H1 (cell line): ENCODE data around the gene SIK3. TPM values are rescaled to one million over a fixed set of nuclear protein-coding genes. Genes with fewer than 3 reads are reported as not detected.

ENCODE experiments used
- CTCF ChIA-PET: fragments of 300-600 bp; sonication (Branson Sonifier 250); formaldehyde crosslinking; loops from one replicate; lab custom pipeline; 2021; ENCODE audit not compliant: partially characterized antibody; lab: Charles Lee
- POLR2A ChIA-PET: fragments of 300-600 bp; sonication (Branson Sonifier 250); formaldehyde crosslinking; loops from one replicate; lab custom pipeline; 2021; ENCODE audit warnings: inconsistent platforms; ENCODE audit not compliant: partially characterized antibody; lab: Charles Lee
- DNase-seq, 2 experiments: peaks; one replicate each; pipeline versions ENCODE4 v3.0.0 to v3.0.0-alpha.2; 2010 to 2022; ENCODE audit warnings: low spot score in 2 of 2, low read depth in 1 of 2, mixed read lengths in 1 of 2
- FAIRE-seq: peaks from 2 replicates; lab custom pipeline; 2011; peaks lifted over from hg19 to GRCh38; lab: Jason Lieb, UNC
- H2AFZ ChIP-seq: 2 replicates; pipeline ENCODE4 v1.8.1; 2012; ENCODE audit warnings: low read length, inconsistent platforms
- H2AK5ac ChIP-seq: 2 replicates; pipeline ENCODE4 v1.6.1; 2013; ENCODE audit warnings: low read depth, low read length
- H2BK120ac ChIP-seq: replicated peaks from 2 replicates; pipeline ENCODE3; 2013; ENCODE audit warnings: low read depth, low read length, inconsistent platforms
- H2BK12ac ChIP-seq: 2 replicates; pipeline ENCODE4 v1.6.1; 2013; ENCODE audit warnings: low read depth, low read length
- H2BK15ac ChIP-seq: 2 replicates; pipeline ENCODE4 v1.6.1; 2013; ENCODE audit warnings: low read length
- H2BK20ac ChIP-seq: 2 replicates; pipeline ENCODE4 v1.6.1; 2013; ENCODE audit warnings: low read length
- H2BK5ac ChIP-seq: 2 replicates; pipeline ENCODE4 v1.6.1; 2013; ENCODE audit warnings: low read depth, low read length
- H3K14ac ChIP-seq: 2 replicates; pipeline ENCODE4 v1.6.1; 2013; ENCODE audit warnings: inconsistent platforms; ENCODE audit not compliant: insufficient read length
- H3K18ac ChIP-seq: 2 replicates; pipeline ENCODE4 v1.6.1; 2013; ENCODE audit warnings: low read length; ENCODE audit errors: extremely low read depth
- H3K23ac ChIP-seq: 2 replicates; pipeline ENCODE4 v1.6.1; 2013; ENCODE audit warnings: inconsistent platforms; ENCODE audit not compliant: insufficient read length
- H3K23me2 ChIP-seq: 2 replicates; pipeline ENCODE4 v1.6.1; 2013; ENCODE audit warnings: low read depth, low read length
- H3K27ac ChIP-seq: 2 replicates; pipeline ENCODE4 v1.6.1; 2011; ENCODE audit warnings: low read depth, low read length, inconsistent platforms
- H3K27me3 ChIP-seq, 4 experiments: replicated peaks in 1 of 4; 1 replicate in 1 of 4; 2 replicates in 3 of 4; pipeline versions ENCODE4 v1.6.1 to v1.8.1; 2011 to 2013; ENCODE audit warnings: low read length in 3 of 4, mild to moderate bottlenecking in 3 of 4, inconsistent platforms in 2 of 4, mixed read lengths in 2 of 4, moderate library complexity in 1 of 4; ENCODE audit not compliant: control insufficient read depth in 3 of 4, insufficient read depth in 3 of 4; ENCODE audit errors: extremely low read depth in 1 of 4
- H3K36me3 ChIP-seq, 4 experiments: 2 replicates each; pipeline versions ENCODE4 v1.6.1 to v1.8.1; 2011 to 2013; ENCODE audit warnings: mild to moderate bottlenecking in 4 of 4, low read length in 3 of 4, moderate library complexity in 2 of 4, control low read depth in 1 of 4, inconsistent platforms in 1 of 4; ENCODE audit not compliant: insufficient read depth in 4 of 4, control insufficient read depth in 2 of 4
- H3K4ac ChIP-seq: replicated peaks from 2 replicates; pipeline ENCODE3; 2013; ENCODE audit warnings: low read length, low read depth, mixed read lengths, inconsistent platforms; ENCODE audit not compliant: insufficient read length
- H3K4me1 ChIP-seq, 4 experiments: replicated peaks in 1 of 4; 1 replicate in 1 of 4; 2 replicates in 3 of 4; pipeline versions ENCODE4 v1.6.1 to v1.8.1; 2011 to 2013; ENCODE audit warnings: low read length in 3 of 4, inconsistent platforms in 2 of 4, mixed read lengths in 1 of 4; ENCODE audit not compliant: insufficient read depth in 4 of 4, control insufficient read depth in 3 of 4
- H3K4me2 ChIP-seq, 2 experiments: 2 replicates each; pipeline versions ENCODE4 v1.6.1 to v1.8.1; 2011 to 2013; ENCODE audit warnings: low read depth in 2 of 2, low read length in 2 of 2, control low read depth in 1 of 2, inconsistent platforms in 1 of 2, mild to moderate bottlenecking in 1 of 2; ENCODE audit not compliant: insufficient read depth in 1 of 2
- H3K4me3 ChIP-seq, 4 experiments: fragments of 200-600, 300-600 bp in 1 of 4; sonication (generic), shearing (Covaris generic), sonication (Bioruptor Twin) in 1 of 4; 2 replicates each; pipeline versions ENCODE4 v1.5.1 to v1.8.1; 2011 to 2016; ENCODE audit warnings: low read length in 4 of 4, low read depth in 3 of 4, control low read depth in 2 of 4, inconsistent platforms in 2 of 4, mild to moderate bottlenecking in 2 of 4, mixed read lengths in 1 of 4, moderate library complexity in 1 of 4; ENCODE audit not compliant: insufficient read depth in 2 of 4; ENCODE audit errors: extremely low read depth in 1 of 4
- H3K56ac ChIP-seq: replicated peaks from 2 replicates; pipeline ENCODE3; 2013; ENCODE audit warnings: low read depth, mild to moderate bottlenecking, mixed read lengths, low read length, inconsistent platforms; ENCODE audit not compliant: insufficient read length
- H3K79me1 ChIP-seq: 2 replicates; pipeline ENCODE4 v1.6.1; 2013; ENCODE audit warnings: low read depth, low read length, control low read depth
- H3K79me2 ChIP-seq, 2 experiments: 2 replicates each; pipeline versions ENCODE4 v1.6.1 to v1.8.1; 2012 to 2013; ENCODE audit warnings: low read length in 2 of 2, mild to moderate bottlenecking in 2 of 2, inconsistent platforms in 1 of 2; ENCODE audit not compliant: insufficient read depth in 2 of 2, control insufficient read depth in 1 of 2
- H3K9ac ChIP-seq, 4 experiments: replicated peaks in 1 of 4; 1 replicate in 1 of 4; 2 replicates in 3 of 4; pipeline versions ENCODE4 v1.6.1 to v1.8.1; 2011 to 2013; ENCODE audit warnings: low read depth in 3 of 4, low read length in 3 of 4, control low read depth in 2 of 4, mild to moderate bottlenecking in 2 of 4, moderate library complexity in 2 of 4, inconsistent platforms in 1 of 4; ENCODE audit errors: extremely low read depth in 1 of 4
- H3K9me3 ChIP-seq, 2 experiments: 2 replicates each; pipeline versions ENCODE4 v1.6.1 to v1.8.1; 2012 to 2013; ENCODE audit warnings: mild to moderate bottlenecking in 2 of 2, moderate library complexity in 2 of 2, control low read depth in 1 of 2, inconsistent platforms in 1 of 2, low read depth in 1 of 2, low read length in 1 of 2, mixed read lengths in 1 of 2; ENCODE audit not compliant: insufficient read depth in 2 of 2
- H4K20me1 ChIP-seq, 2 experiments: replicated peaks in 1 of 2; 2 replicates each; pipeline versions ENCODE3 to v1.8.1; 2011 to 2013; ENCODE audit warnings: inconsistent platforms in 2 of 2, low read length in 2 of 2, mild to moderate bottlenecking in 1 of 2; ENCODE audit not compliant: insufficient read depth in 2 of 2, control insufficient read depth in 1 of 2
- H4K5ac ChIP-seq: 2 replicates; pipeline ENCODE4 v1.6.1; 2013; ENCODE audit warnings: low read length, low read depth, mixed read lengths, inconsistent platforms; ENCODE audit not compliant: insufficient read length
- H4K8ac ChIP-seq: 2 replicates; pipeline ENCODE4 v1.8.0; 2013; ENCODE audit warnings: mild to moderate bottlenecking, moderate library complexity, low read length, inconsistent platforms; ENCODE audit not compliant: insufficient read depth; ENCODE audit errors: extremely low read depth
- H4K91ac ChIP-seq: replicated peaks from 2 replicates; pipeline ENCODE3; 2013; ENCODE audit warnings: low read length, mixed read lengths, inconsistent platforms; ENCODE audit not compliant: insufficient read length
- ATF2 ChIP-seq: IDR thresholded peaks from 2 replicates; pipeline ENCODE4 v1.6.1; 2012; ENCODE audit warnings: low read length, inconsistent platforms
- CHD2 ChIP-seq: IDR thresholded peaks from 2 replicates; pipeline ENCODE4 v1.6.1; 2012; ENCODE audit warnings: low read length, improper control_type of control experiment
- KDM1A ChIP-seq: fragments of 200-600, 300-600 bp; sonication (generic); IDR thresholded peaks from 2 replicates; pipeline ENCODE4 v1.7.1; 2016; ENCODE audit warnings: mild to moderate bottlenecking, low read length, borderline replicate concordance
- POLR2AphosphoS5 ChIP-seq: IDR thresholded peaks from 2 replicates; pipeline ENCODE4 v1.6.1; 2011; ENCODE audit warnings: low read depth, low read length
- SIX5 ChIP-seq: IDR thresholded peaks from 2 replicates; pipeline ENCODE4 v1.6.1; 2011; ENCODE audit warnings: mild to moderate bottlenecking, low read depth, low read length
- SRF ChIP-seq: IDR thresholded peaks from 2 replicates; pipeline ENCODE4 v1.6.1; 2011; ENCODE audit warnings: mild to moderate bottlenecking, low read depth, low read length, moderate library complexity
- WGBS, 2 experiments: shearing (Covaris generic) in 1 of 2; methylation state at CpG; one replicate each; pipeline versions ENCODE4 v1.1.6 to v1.1.7; 2013 to 2015; ENCODE audit warnings: low lambda C conversion rate in 2 of 2, mixed read lengths in 2 of 2, inconsistent platforms in 1 of 2, low coverage in 1 of 2, missing lambda C conversion rate in 1 of 2; ENCODE audit not compliant: insufficient replicate concordance in 2 of 2, insufficient coverage in 1 of 2, insufficient read length in 1 of 2; ENCODE audit errors: extremely low coverage in 1 of 2, missing lambda C conversion rate in 1 of 2; 5-methylcytosine and 5-hydroxymethylcytosine counted together
- polyA plus RNA-seq, 7 experiments: library from polyadenylated mRNA; depleted of rRNA in 3 of 7; stranded (reverse) in 5 of 7; unstranded in 2 of 7; fragments of >200 nt in 5 of 7; fragments of 200-250 nt in 2 of 7; gene quantifications; 1 replicate in 5 of 7; 2 replicates in 1 of 7; 4 replicates in 1 of 7; pipeline versions ENCODE4 v1.2.1 to v1.2.3, GENCODE V29; 2011 to 2013; ENCODE audit warnings: missing spikeins in 2 of 7, mixed read lengths in 2 of 7
- total RNA-seq: library from RNA; stranded (reverse); fragmentation: NEBNext Ultra II Directional; extraction: Animal tissue kit (Norgen Biotek cat#: 25700); gene quantifications from 2 replicates; pipeline ENCODE4 v1.2.1, GENCODE V29; 2021

The SIK3 gene
- total and polyA plus RNA-seq, 2 of the 8 experiments (the other 6 are each of a cell fraction or from before 2014, with no cell fraction given): 19.9 to 32.1 TPM

- Histone ChIP-seq H3K79me2 (peaks cover 0 to 72% of the 10 kb centered on the region in 2 experiments; a peak in 2 of 4 replicates), H4K20me1 (peaks cover 3 to 5% of the 10 kb centered on the region in 2 experiments)
- CTCF ChIA-PET: interaction anchor here (1.4 kb wide), 1 partner anchor 15 kb away, joined by 3 read pairs; no protein-coding TSS in a partner anchor
These were observed 42.8 kb downstream of the SIK3 start for GRCh38 chr11:117055469-117055868.

More at GRCh38 chr11:117055469-117055868, 42.8 kb downstream of the SIK3 start:
- Histone ChIP-seq H3K18ac (no peak overlapping the region), H2BK20ac (no peak overlapping the region), H4K91ac (no peak overlapping the region), H2AFZ (no peak overlapping the region), H3K79me1 (peaks cover 7% of the 10 kb centered on the region; the same call in 1 of the 2 replicates), H3K36me3 (no peaks in the 10 kb centered on the region), H3K4me1 (peaks cover 0 to 6% (median 2%) of the 10 kb centered on the region in 4 experiments; a peak in 3 of 7 replicates), H2BK12ac (no peak overlapping the region), H4K5ac (no peak overlapping the region), H3K14ac (no peak overlapping the region), H2BK5ac (no peak overlapping the region), H3K4ac (no peak overlapping the region), H3K23me2 (no peaks in the 10 kb centered on the region), H3K27me3 (no peaks in the 10 kb centered on the region), H3K9me3 (no peaks in the 10 kb centered on the region), H4K8ac (no peak overlapping the region), H3K27ac (no peak overlapping the region), H2BK120ac (no peak overlapping the region), H3K4me2 (no peak overlapping the region), H3K4me3 (no peak overlapping the region), H3K23ac (no peak overlapping the region), H3K56ac (no peak overlapping the region), H2BK15ac (no peak overlapping the region), H3K9ac (no peak overlapping the region), H2AK5ac (no peak overlapping the region)
- no peak for DNase-seq
- TF ChIP-seq SRF: no peak
- no peak for TF ChIP-seq CHD2
- TF ChIP-seq POLR2AphosphoS5: no peak
- TF ChIP-seq SIX5: no peak
- TF ChIP-seq KDM1A: no peak
- TF ChIP-seq ATF2: no peak
- 90% methylated on average over 5 of the region's 5 CpGs; no CpG with 5 or more reads in 1 of the 2 experiments for WGBS, 2 experiments
- POLR2A ChIA-PET: no interaction called here
- no peak for FAIRE-seq
